HG02623 (cell line): Measurements from ENCODE around the gene RBM4.
A peak's percentile ranks its signal among the peaks of the same experiment; 100 is the strongest.
"Not testable (repeated sequence)": the region's sequence is repeated elsewhere in the genome, so short reads cannot be mapped to it uniquely, and the experiment has no call there.

Experiments
- ATAC-seq: cut with Tn5 transposase; IDR thresholded peaks from one replicate; pipeline ENCODE4 v1.9.1; 2021; ENCODE audit warnings: moderate library complexity; ENCODE audit not compliant: unreplicated experiment

RBM4 gene

GRCh38 chr11:66616379-66617154 lies 21.9 kb upstream of the RBM4 start, which contains the start of gene RBM14:
Gene RBM14, plus strand, starts transcription at chr11:66616630. Its CDS starts 91 bp downstream, at chr11:66616721.
- ATAC-seq = peak; percentile 86

- peak; percentile 7 for ATAC-seq
These were observed 21.2 kb upstream of the RBM4 start for GRCh38 chr11:66617155-66617834.

- ATAC-seq = no peak
These were observed 19.4 kb upstream of the RBM4 start for GRCh38 chr11:66619080-66619554.

DNA sequence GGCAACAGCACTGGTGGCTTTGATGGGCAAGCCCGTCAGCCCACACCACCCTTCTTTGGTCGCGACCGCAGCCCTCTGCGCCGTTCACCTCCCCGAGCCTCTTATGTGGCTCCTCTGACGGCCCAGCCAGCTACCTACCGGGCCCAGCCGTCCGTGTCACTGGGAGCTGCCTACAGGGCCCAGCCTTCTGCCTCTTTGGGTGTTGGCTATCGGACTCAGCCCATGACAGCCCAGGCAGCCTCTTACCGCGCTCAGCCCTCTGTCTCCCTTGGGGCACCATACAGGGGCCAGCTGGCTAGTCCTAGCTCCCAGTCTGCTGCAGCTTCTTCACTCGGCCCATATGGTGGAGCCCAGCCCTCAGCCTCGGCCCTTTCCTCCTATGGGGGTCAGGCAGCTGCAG lies 14.1 kb upstream of the RBM4 start:
- ATAC-seq = no peak

DNA sequence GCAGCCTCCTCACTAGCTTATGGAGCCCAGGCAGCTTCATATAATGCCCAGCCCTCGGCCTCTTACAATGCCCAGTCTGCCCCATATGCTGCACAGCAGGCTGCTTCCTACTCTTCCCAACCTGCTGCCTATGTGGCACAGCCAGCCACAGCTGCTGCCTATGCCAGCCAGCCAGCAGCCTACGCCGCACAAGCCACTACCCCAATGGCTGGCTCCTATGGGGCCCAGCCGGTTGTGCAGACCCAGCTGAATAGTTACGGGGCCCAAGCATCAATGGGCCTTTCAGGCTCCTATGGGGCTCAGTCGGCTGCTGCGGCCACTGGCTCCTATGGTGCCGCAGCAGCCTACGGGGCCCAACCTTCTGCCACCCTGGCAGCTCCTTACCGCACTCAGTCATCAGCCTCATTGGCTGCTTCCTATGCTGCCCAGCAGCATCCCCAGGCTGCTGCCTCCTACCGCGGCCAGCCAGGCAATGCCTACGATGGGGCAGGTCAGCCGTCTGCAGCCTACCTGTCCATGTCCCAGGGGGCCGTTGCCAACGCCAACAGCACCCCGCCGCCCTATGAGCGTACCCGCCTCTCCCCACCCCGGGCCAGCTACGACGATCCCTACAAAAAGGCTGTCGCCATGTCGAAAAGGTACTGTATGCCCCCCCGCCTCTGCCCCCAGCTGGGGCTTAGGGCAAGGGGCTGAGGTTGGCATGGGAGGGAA lies 13.3 kb upstream of the RBM4 start:
- ATAC-seq = no peak

DNA sequence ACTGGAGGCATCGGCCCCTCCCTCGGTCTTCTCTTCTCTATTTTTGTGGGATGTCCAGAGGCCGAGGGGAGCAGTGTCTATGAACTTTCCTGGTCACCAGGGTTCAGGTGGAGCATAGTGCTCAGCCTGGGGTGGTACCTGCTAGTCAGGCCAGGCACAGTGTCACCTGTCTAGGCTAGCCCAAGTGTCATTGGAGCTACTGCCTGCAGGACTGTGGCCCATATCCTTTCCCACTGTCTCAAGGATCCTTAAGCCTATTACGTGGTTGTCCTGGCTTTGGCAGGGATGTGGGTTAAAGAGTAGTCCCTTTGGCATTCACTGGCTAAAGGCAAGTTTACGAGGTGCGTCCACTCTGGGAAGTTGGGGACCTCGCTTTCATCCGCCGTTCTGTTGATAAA lies 12.8 kb upstream of the RBM4 start:
- no peak for ATAC-seq

GRCh38 chr11:66626382-66626781 lies 12.1 kb upstream of the RBM4 start:
- ATAC-seq = no peak

DNA sequence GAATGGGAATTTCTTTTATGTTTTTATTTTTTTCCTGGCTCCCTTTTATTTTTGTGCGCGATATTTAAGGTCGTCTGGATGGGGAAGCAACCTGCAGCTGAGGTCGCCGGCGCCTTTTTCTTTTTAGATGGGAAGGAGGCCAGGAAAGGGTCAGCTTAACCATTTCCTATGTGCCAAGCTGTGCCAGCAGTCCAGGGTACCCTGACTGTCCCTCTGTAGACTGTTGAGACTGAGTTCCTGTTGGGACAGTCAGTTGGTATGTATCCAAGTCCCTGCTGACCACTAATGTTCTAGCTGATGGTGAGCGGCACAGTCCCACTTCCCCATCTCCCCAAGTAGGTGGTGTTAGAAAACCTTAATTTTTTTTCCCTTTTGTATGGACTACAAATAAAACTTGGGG lies 11.6 kb upstream of the RBM4 start:
- no peak for ATAC-seq

DNA sequence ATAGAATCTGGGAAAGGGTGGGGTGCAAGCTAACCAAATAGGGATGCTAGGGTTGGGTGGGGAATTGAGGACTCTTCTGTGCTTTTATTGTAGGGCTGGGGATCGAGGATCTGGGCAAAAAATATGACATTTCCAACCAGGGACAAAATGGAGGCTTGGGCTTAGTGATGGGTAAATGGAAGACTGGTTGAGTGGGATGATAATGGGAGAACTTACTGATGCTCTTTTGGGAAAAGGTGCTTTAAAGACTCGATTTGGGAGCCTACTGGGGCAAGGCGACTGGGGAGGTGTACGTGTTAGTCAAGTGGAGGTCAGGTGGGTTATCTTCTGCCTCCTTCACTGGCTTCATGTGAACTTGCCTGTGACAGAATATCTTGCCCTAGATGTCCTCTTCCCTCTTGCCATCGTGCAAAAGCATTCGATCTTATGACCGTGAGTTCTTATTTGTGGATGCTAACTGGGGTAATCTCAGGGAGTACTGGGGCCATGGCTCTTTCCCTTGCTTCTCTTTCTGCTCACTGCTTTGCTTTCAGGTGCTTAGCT lies 10.4 kb upstream of the RBM4 start:
- no peak for ATAC-seq

DNA sequence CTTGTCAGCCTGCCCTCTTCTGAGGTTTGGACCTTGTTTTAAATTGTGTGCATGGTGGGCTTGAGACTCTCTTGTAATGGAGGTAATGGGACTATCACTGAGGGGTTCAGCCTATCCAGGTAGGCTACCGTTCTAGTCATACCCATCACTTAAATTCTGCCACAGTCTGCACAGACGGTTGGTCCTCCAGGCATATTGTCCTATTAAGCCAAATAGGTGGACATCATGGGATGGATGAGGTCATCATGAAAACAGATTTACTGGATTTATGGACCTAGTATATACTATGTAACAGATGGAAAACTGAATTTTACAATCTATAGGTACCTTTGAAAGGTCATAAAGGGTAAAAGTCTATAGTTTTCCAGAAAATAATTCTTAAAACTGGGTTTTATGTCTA lies 9.1 kb upstream of the RBM4 start:
- ATAC-seq = no peak

GRCh38 chr11:66631883-66632282 lies 6.6 kb upstream of the RBM4 start:
- ATAC-seq = no peak

- ATAC-seq = no peak
These were observed 5.6 kb upstream of the RBM4 start for GRCh38 chr11:66632952-66633351.

- ATAC-seq = no peak
These were observed 2.1 kb upstream of the RBM4 start for GRCh38 chr11:66636411-66636810.

DNA sequence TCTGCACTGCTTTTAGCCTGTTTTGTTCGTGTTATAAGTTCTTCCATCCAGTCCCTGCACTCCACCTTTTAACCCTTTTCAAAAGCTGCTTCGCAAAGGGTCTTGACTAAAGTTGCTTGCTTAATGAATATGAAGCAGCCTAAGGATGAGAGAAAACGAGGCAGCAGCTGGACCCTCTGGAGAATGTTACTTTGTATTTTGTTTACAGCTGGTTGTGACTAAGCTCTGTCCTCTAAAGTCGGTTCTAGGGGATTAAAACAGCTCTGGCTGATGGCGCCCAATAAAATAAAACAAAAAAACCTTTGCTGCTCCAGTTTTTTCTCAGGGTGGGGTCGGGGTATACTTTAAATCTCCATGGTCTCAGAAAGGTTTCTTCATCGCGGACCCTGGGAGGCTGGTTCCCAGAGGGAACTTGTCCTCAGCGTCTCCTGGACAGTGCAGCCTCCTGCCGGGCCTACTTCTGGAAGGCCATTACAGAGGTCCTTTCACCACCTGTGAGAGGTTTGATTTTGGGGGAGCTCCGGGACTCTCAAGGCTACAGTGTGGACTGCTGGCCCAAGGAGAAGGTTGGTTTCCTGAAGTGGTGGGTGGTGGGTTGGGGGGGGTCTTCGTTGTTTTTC lies 836 bp upstream of the RBM4 start:
- ATAC-seq = no peak

- no peak for ATAC-seq
These were observed 737 bp downstream of the RBM4 start for GRCh38 chr11:66639066-66639813.

DNA sequence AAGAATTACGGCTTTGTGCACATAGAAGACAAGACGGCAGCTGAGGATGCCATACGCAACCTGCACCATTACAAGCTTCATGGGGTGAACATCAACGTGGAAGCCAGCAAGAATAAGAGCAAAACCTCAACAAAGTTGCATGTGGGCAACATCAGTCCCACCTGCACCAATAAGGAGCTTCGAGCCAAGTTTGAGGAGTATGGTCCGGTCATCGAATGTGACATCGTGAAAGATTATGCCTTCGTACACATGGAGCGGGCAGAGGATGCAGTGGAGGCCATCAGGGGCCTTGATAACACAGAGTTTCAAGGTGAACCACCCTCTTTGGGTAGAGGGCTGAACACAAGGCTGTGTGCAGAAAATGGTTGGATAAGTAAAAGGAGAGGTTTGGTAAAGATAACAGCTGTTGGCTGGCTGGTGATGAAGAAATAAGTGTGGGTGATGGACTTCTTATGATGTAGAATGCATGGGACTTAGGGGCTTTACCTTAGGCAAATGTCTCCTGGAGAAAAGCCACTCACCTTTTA lies 1.4 kb downstream of the RBM4 start:
- not testable (repeated sequence) for ATAC-seq

DNA sequence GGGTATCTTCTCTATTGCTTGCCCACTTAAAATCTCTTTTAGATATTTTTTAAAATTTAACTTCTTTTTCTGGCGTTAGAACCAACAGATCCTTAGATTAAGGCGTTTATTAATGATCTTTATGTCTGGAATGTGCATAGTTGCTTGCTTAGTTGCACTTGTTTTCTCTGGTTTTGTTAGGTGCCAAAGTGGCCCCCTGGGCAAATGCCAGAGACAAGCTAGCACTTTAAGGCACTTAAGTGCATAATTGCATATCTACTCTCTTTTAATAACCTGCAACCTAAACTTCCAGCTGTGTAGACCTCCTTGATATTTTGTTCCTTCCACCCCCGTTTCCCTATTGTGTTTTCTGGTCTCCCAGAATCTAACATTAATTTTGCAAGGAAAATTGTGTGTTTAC lies 3.3 kb downstream of the RBM4 start:
- ATAC-seq = no peak

DNA sequence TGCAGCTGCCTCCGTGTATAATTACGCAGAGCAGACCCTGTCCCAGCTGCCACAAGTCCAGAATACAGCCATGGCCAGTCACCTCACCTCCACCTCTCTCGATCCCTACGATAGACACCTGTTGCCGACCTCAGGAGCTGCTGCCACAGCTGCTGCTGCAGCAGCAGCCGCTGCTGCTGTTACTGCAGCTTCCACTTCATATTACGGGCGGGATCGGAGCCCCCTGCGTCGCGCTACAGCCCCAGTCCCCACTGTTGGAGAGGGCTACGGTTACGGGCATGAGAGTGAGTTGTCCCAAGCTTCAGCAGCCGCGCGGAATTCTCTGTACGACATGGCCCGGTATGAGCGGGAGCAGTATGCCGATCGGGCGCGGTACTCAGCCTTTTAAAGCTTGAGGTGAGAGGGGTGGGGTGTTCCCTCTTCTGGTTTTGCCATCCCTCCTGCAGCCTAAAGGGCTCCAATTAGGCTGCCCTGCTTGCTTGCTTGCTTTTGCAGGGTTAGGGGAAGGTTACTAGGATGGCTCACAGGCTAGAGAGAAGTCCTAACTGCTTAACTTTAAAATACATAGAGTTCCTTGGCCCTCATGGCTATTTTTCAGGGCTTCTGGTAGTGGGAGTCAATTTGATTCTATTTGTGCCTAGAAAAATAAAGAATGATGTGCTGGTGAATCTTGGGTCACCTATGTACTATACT lies 5.4 kb downstream of the RBM4 start:
- ATAC-seq = no peak

- ATAC-seq = no peak
These were observed 8.3 kb downstream of the RBM4 start for GRCh38 chr11:66646828-66647227.
